GM23248 (cell line): Measurements from ENCODE around the gene FAM193B. TPM values are rescaled to one million over a fixed set of nuclear protein-coding genes. Genes with fewer than 3 reads are reported as not detected.
A peak's percentile ranks its signal among the peaks of the same experiment; 100 is the strongest.

Experiments
- DNase-seq: peaks from one replicate; pipeline ENCODE4 v3.0.0-alpha.2; 2015
- H2AFZ ChIP-seq: fragments of 200-600 bp; sonication (generic); 2 replicates; pipeline ENCODE4 v1.6.1; 2016; ENCODE audit warnings: antibody characterized with exemption
- H3F3A ChIP-seq: fragments of 200-600 bp; sonication (generic); 2 replicates; pipeline ENCODE4 v1.6.1; 2016; ENCODE audit warnings: mild to moderate bottlenecking, antibody characterized with exemption, mixed run types; ENCODE audit not compliant: insufficient read depth
- H3K27ac ChIP-seq: fragments of 200-600 bp; sonication (generic); 2 replicates; pipeline ENCODE4 v1.5.1; 2016; ENCODE audit warnings: mild to moderate bottlenecking
- H3K27me3 ChIP-seq: fragments of 200-600 bp; sonication (generic); replicated peaks from 2 replicates; pipeline ENCODE4 v1.6.1; 2016; ENCODE audit warnings: mild to moderate bottlenecking; ENCODE audit not compliant: insufficient read depth
- H3K36me3 ChIP-seq: fragments of 200-600 bp; sonication (generic); 2 replicates; pipeline ENCODE4 v1.6.1; 2016; ENCODE audit warnings: low read depth, mild to moderate bottlenecking
- H3K4me1 ChIP-seq: fragments of 200-600 bp; sonication (generic); 2 replicates; pipeline ENCODE4 v1.6.1; 2016; ENCODE audit warnings: mild to moderate bottlenecking; ENCODE audit not compliant: insufficient read depth
- H3K4me2 ChIP-seq: fragments of 200-600 bp; sonication (generic); one replicate; pipeline ENCODE4 v1.6.1; 2016; ENCODE audit warnings: mild to moderate bottlenecking; ENCODE audit not compliant: unreplicated experiment
- H3K4me3 ChIP-seq: fragments of 200-600 bp; sonication (generic); 2 replicates; pipeline ENCODE4 v1.5.1; 2016; ENCODE audit warnings: mild to moderate bottlenecking
- H3K79me2 ChIP-seq: fragments of 200-600 bp; sonication (generic); 2 replicates; pipeline ENCODE4 v1.6.1; 2016; ENCODE audit warnings: mild to moderate bottlenecking; ENCODE audit not compliant: insufficient read depth
- H3K9ac ChIP-seq: fragments of 200-600 bp; sonication (generic); 2 replicates; pipeline ENCODE4 v1.6.1; 2016; ENCODE audit warnings: mild to moderate bottlenecking
- H3K9me2 ChIP-seq: fragments of 200-600 bp; sonication (generic); 2 replicates; pipeline ENCODE4 v1.6.1; 2016; ENCODE audit warnings: mixed run types, mild to moderate bottlenecking, moderate library complexity; ENCODE audit not compliant: insufficient read depth
- H3K9me3 ChIP-seq: fragments of 200-600 bp; sonication (generic); one replicate; pipeline ENCODE4 v1.6.1; 2017; ENCODE audit warnings: low read depth
- H4K20me1 ChIP-seq: fragments of 200-600 bp; sonication (generic); 2 replicates; pipeline ENCODE4 v1.6.0; 2016; ENCODE audit not compliant: insufficient read depth
- EZH2 ChIP-seq: fragments of 200-600 bp; sonication (generic); IDR thresholded peaks from 2 replicates; pipeline ENCODE4 v1.6.1; 2018; ENCODE audit warnings: antibody characterized with exemption, mild to moderate bottlenecking; ENCODE audit not compliant: insufficient read depth, poor library complexity, severe bottlenecking
- EZH2phosphoT487 ChIP-seq: fragments of 200-600 bp; sonication (generic); IDR thresholded peaks from 2 replicates; pipeline ENCODE4 v1.6.1; 2018; ENCODE audit warnings: antibody characterized with exemption, moderate library complexity, mild to moderate bottlenecking, low read depth; ENCODE audit not compliant: insufficient read depth
- WGBS, 2 experiments: methylation state at CpG; one replicate each; pipeline ENCODE4 v1.1.6; 2015 to 2017; ENCODE audit warnings: low lambda C conversion rate in 2 of 2, low coverage in 1 of 2; ENCODE audit errors: missing lambda C conversion rate in 2 of 2; 5-methylcytosine and 5-hydroxymethylcytosine counted together
- in situ Hi-C: fragments of 300-500 bp; cut with MboI; formaldehyde crosslinking; loops from 2 replicates; pipeline ENCODE4 v1.15.0; 2020
- polyA plus RNA-seq: library from polyadenylated mRNA; unstranded; fragments of >200 nt; fragmentation: Nextera tagmentation; extraction: Ambion mirVana; gene quantifications from 2 replicates; pipeline ENCODE4 v1.2.1, GENCODE V29; 2016
- total RNA-seq: library from RNA; depleted of rRNA; stranded (reverse); fragments of >200 nt; shearing (Covaris generic); gene quantifications from 2 replicates; pipeline ENCODE4 v1.2.3, GENCODE V29; 2014

Gene FAM193B
- total and polyA plus RNA-seq, 2 experiments from 2014 or later = 8.0 to 21.9 TPM

GRCh38 chr5:177547736-177548135, 6.6 kb downstream of the FAM193B start:
- H4K20me1 ChIP-seq = peaks cover 8% of the 10 kb centered on the region
- 0 out of 2 replicates have a peak, but pooled peaks cover 4% of the 10 kb centered on the region for H3K36me3 ChIP-seq
- H3K9me2 ChIP-seq = peaks cover 3% of the 10 kb centered on the region; the same call in 1 of the 2 replicates
- peaks cover 52% of the 10 kb centered on the region for H3F3A ChIP-seq
- no peak overlapping the region for H2AFZ ChIP-seq
- no peaks in the 10 kb centered on the region for H3K9me3 ChIP-seq
- no peak for DNase-seq
- no peaks in the 10 kb centered on the region for H3K27me3 ChIP-seq
- no peak overlapping the region for H3K27ac ChIP-seq
- no peak for TF ChIP-seq EZH2
- no peak for TF ChIP-seq EZH2phosphoT487
- in situ Hi-C loops = no loop called here
- H3K9ac ChIP-seq = no peak overlapping the region
- H3K4me3 ChIP-seq = no peak overlapping the region
- WGBS, 2 experiments = 51 to 62% methylated on average over 3 of the region's 3 CpGs
- H3K79me2 ChIP-seq = peaks cover 79% of the 10 kb centered on the region
- H3K4me2 ChIP-seq = no peak overlapping the region
- H3K4me1 ChIP-seq = peaks cover 42% of the 10 kb centered on the region

DNA sequence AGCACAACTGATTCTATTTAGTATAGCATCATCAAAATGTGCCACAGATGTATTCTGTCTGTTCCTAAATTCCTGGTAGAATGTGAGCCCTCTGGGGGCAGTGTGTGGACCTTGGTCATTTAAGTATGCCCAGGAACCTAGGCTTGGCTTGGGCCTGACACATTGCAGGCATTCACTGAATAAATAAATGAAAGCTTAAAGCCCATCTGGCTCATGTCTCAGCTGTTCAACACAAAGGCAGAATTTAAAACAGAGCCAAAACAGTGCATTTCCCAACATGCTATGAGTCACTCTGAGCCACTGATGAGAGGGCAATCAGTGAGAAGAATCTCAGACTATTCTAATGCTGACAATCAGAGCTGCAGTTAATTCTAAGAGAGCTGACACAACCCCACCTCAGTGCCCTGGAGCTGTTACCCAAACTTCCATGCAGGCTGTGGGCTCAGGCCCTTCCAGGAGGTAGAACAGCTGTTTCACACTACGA, 8.1 kb downstream of the FAM193B start:
- peaks cover 33% of the 10 kb centered on the region for H3K4me1 ChIP-seq
- WGBS, 2 experiments = 0% methylated on average over 1 of the region's 1 CpG
- peak; percentile 97 for DNase-seq
- no peaks in the 10 kb centered on the region for H3K9me3 ChIP-seq
- peak overlapping the region; percentile 76 for H3K4me2 ChIP-seq
- in situ Hi-C loops = no loop called here
- no peak overlapping the region for H2AFZ ChIP-seq
- H3K4me3 ChIP-seq = peak overlapping the region; percentile 24; the same call in 1 of the 2 replicates
- peaks cover 79% of the 10 kb centered on the region for H3K79me2 ChIP-seq
- H3K36me3 ChIP-seq = no peaks in the 10 kb centered on the region
- peaks cover 41% of the 10 kb centered on the region for H3F3A ChIP-seq
- H3K9ac ChIP-seq = peak overlapping the region; percentile 64
- no peak for TF ChIP-seq EZH2
- peak; percentile 62; the same call in 1 of the 2 replicates for TF ChIP-seq EZH2phosphoT487
- peaks cover 3% of the 10 kb centered on the region; the same call in 1 of the 2 replicates for H3K9me2 ChIP-seq
- peaks cover 3% of the 10 kb centered on the region; the same call in 1 of the 2 replicates for H4K20me1 ChIP-seq
- no peaks in the 10 kb centered on the region for H3K27me3 ChIP-seq
- H3K27ac ChIP-seq = peak overlapping the region; percentile 94

- peak overlapping the region; percentile 70 for H3K9ac ChIP-seq
- H3F3A ChIP-seq = peaks cover 43% of the 10 kb centered on the region
These were observed 8.7 kb downstream of the FAM193B start for GRCh38 chr5:177545487-177546257.

DNA sequence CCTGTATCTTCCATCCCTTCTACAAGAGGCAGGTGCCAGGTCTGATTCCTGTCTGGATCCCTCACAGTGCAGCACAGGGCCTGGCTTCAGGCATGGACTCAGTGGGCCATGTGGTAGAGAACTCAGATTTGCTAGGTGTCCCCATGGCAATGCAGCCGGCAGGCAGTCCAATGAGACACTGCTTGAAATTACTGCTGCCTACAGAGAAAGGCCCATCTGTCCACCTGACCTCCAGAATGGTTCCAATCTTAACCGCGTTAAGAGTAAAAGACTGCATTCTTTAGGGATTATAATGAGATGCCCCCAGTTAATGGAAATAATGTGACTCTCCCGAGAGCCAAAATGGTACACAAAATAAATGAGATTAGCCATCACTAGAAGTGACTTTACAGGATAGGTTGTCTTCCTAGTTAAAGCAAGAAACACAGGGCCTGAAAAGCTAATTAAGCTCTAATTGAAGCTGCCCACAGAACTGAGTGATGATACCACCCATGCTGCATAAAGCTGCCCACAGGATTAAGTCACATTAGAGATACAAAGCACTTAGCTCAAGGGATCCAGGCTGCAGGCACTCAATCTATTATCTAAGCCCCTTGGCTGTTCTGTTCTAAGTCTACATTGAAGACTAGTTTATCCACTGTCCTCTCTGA, 11.4 kb downstream of the FAM193B start:
- 96 to 99% methylated on average over 4 of the region's 4 CpGs for WGBS, 2 experiments
- TF ChIP-seq EZH2 = no peak
- Histone ChIP-seq H3K27me3 (no peaks in the 10 kb centered on the region), H3K9me2 (peaks cover 3% of the 10 kb centered on the region; the same call in 1 of the 2 replicates), H3K4me3 (no peak overlapping the region), H2AFZ (no peak overlapping the region), H3K27ac (no peak overlapping the region), H3K4me1 (peaks cover 57% of the 10 kb centered on the region), H3K9ac (no peak overlapping the region), H3K4me2 (no peak overlapping the region), H3K9me3 (no peaks in the 10 kb centered on the region), H3K79me2 (peaks cover 74% of the 10 kb centered on the region), H3K36me3 (no peaks in the 10 kb centered on the region), H4K20me1 (peaks cover under 1% of the 10 kb centered on the region; the same call in 1 of the 2 replicates), H3F3A (peaks cover 58% of the 10 kb centered on the region)
- in situ Hi-C loops = no loop called here
- DNase-seq = no peak

More at GRCh38 chr5:177545487-177546257, 8.7 kb downstream of the FAM193B start:
- in situ Hi-C loops = no loop called here
- peak overlapping the region; percentile 76 for H3K4me2 ChIP-seq
- TF ChIP-seq EZH2 (no peak), EZH2phosphoT487 (no peak)
- peaks cover 3% of the 10 kb centered on the region; the same call in 1 of the 2 replicates for H4K20me1 ChIP-seq
- peaks cover 79% of the 10 kb centered on the region for H3K79me2 ChIP-seq
- peak; percentile 92 for DNase-seq
- H3K9me3 ChIP-seq = no peaks in the 10 kb centered on the region
- H3K27me3 ChIP-seq = no peaks in the 10 kb centered on the region
- peaks cover 33% of the 10 kb centered on the region for H3K4me1 ChIP-seq
- 2 to 6% methylated on average over 4 of the region's 4 CpGs for WGBS, 2 experiments
- H3K9me2 ChIP-seq = peaks cover 3% of the 10 kb centered on the region; the same call in 1 of the 2 replicates
- H3K27ac ChIP-seq = peak overlapping the region; percentile 94
- no peak overlapping the region for H2AFZ ChIP-seq
- peak overlapping the region; percentile 24 for H3K4me3 ChIP-seq
- H3K36me3 ChIP-seq = no peaks in the 10 kb centered on the region
